Measurements from ENCODE around the gene ZGLP1. TPM values are rescaled to one million over a fixed set of nuclear protein-coding genes. Genes with fewer than 3 reads are reported as not detected.
"Not testable (repeated sequence)": the region's sequence is repeated elsewhere in the genome, so short reads cannot be mapped to it uniquely, and the experiment has no call there.

Gene ZGLP1
- total RNA-seq, 1 donor from 2014 or later: not detected

- Histone ChIP-seq H3K4me1 (peaks cover 5 to 6% of the 10 kb centered on the region in 2 donors), H3K27ac (no peak overlapping the region), H3K4me3 (no peak overlapping the region), H3K27me3 (peaks cover 5% of the 10 kb centered on the region), H3K9me3 (no peaks in the 10 kb centered on the region), H3K36me3 (peaks cover 5 to 8% of the 10 kb centered on the region in 2 donors)
- no peak for DNase-seq (ENCODE audit: low spot score in 2 of 2)
- no peak for TF ChIP-seq CTCF (IDR thresholded peaks at IDR 0.05)
- intact Hi-C loops (cut with DNase I): no loop called here
Measured at GRCh38 chr19:10284065-10284959, 25.3 kb downstream of the ZGLP1 start.

DNA sequence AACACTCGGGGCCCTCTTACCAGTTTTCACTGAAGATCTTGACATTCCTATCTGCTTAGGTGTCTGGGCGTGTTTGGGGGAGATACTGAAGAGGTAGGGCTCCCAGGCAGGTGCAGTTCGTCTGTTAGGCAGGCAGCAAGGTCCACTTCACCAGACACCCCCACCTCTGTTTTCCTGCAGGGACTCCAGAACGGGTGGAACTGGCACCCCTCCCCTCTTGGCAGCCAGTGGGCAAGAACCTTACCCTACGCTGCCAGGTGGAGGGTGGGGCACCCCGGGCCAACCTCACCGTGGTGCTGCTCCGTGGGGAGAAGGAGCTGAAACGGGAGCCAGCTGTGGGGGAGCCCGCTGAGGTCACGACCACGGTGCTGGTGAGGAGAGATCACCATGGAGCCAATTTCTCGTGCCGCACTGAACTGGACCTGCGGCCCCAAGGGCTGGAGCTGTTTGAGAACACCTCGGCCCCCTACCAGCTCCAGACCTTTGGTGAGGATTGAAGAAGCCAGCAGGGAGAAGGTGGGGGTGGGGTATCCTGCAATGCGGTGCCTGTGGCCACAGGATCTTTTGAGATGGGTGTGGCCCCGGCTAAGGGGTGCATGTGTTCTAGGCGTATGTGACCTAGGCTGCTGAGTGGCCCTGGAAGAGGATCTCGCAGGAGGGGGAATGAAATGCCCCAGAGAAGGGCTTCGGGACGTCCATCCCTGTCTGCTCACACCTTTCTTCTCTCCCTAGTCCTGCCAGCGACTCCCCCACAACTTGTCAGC lies 26.1 kb downstream of the ZGLP1 start:
- Histone ChIP-seq H3K27me3 (peaks cover 5% of the 10 kb centered on the region), H3K36me3 (peaks cover 5 to 8% of the 10 kb centered on the region in 2 donors), H3K27ac (no peak overlapping the region), H3K4me3 (no peak overlapping the region), H3K9me3 (no peaks in the 10 kb centered on the region), H3K4me1 (peaks cover 5 to 6% of the 10 kb centered on the region in 2 donors)
- no peak for DNase-seq (ENCODE audit: low spot score in 2 of 2)
- intact Hi-C loops (cut with DNase I): no loop called here
- TF ChIP-seq CTCF (IDR thresholded peaks at IDR 0.05): no peak

DNA sequence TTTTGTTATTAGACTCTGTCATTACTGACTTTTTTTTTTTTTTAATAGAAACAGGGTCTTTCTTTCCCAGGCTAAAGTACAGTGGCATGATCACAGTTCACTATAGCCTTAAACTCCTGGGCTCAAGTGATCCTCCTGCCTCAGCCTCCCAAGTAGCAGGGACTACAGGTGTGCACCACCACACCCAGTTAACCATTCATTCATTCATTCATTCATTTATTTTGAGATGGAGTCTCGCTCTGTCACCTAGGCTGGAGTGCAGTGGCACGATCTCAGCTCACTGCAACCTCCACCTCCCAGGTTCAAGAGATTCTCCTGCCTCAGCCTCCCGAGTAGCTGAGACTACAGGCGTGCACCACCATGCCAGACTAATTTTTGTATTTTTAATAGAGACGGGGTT lies 27.6 kb downstream of the ZGLP1 start:
- intact Hi-C loops (cut with DNase I); H3K36me3 ChIP-seq; H3K4me1 ChIP-seq; H3K27ac ChIP-seq; DNase-seq (ENCODE audit: low spot score in 2 of 2); H3K4me3 ChIP-seq; H3K9me3 ChIP-seq; H3K27me3 ChIP-seq: not testable (repeated sequence)

DNA sequence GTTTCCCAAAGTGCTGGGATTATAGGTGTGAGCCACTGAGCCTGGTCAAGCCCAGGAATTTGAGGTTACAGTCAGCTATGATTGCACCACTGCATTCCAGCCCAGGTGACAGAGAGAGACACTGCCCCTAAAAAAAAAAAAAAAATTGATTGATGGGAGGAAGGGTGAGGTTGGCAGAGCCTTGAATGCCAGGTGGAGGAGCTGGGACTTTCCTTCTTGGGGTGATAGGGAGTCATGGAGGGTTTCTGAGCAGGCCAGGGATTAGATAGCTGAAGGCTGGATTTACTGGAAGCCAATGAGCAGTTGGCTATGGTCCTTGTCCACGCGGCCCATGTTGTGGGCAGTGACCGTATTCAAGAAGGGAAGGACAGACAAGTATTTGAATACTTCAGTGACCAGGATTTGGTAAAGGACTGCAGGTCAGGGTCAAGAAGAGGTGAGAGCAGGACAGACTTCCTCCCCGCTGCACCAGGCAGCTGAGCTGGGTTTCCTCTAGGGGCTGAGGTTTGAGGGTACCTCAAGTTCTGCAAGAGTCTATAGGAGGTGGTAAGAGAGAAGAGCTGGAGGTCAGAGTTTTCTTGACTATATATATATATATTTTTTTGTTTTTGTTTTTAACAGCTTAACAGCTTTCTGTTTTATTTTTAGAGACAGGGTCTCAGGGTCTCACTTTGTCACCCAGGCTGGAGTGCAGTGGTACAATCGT lies 29.7 kb downstream of the ZGLP1 start:
- no peak overlapping the region for H3K27ac ChIP-seq
- H3K4me1 ChIP-seq: no peaks in the 10 kb centered on the region
- TF ChIP-seq CTCF (IDR thresholded peaks at IDR 0.05): no peak
- intact Hi-C loops (cut with DNase I): no loop called here
- H3K4me3 ChIP-seq: no peak overlapping the region
- DNase-seq (ENCODE audit: low spot score in 2 of 2): no peak
- H3K27me3 ChIP-seq: no peaks in the 10 kb centered on the region
- H3K9me3 ChIP-seq: no peaks in the 10 kb centered on the region
- peaks cover 5 to 8% of the 10 kb centered on the region in 2 donors for H3K36me3 ChIP-seq

DNA sequence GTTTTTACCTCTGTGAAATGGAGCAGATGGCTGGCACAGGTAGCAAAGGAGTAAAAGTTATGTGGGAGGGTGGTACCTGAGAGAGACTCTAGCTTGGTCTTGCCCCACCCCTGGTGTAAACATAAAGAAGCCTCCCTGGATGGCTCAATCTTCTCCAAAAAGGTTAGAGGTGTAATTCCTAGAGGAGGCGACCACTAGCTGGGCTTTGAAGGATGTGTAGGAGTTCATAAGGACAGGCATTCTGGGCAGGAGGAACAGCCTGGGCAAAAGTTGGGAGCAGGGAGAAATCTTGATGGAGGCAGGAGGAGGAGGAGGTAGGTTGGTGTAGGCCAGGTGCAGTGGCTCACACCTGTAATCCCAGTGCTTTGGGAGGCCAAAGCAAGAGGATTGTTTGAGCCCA lies 30.7 kb downstream of the ZGLP1 start:
- Histone ChIP-seq H3K4me3 (no peak overlapping the region), H3K36me3 (peaks cover under 1 to 2% of the 10 kb centered on the region in 2 donors), H3K4me1 (no peaks in the 10 kb centered on the region), H3K27me3 (no peaks in the 10 kb centered on the region), H3K9me3 (no peaks in the 10 kb centered on the region), H3K27ac (no peak overlapping the region)
- TF ChIP-seq CTCF (IDR thresholded peaks at IDR 0.05): no peak
- intact Hi-C loops (cut with DNase I): no loop called here
- no peak for DNase-seq (ENCODE audit: low spot score in 2 of 2)
